ENCODE data around the gene MAGEB2. TPM values are rescaled to one million over a fixed set of nuclear protein-coding genes. Genes with fewer than 3 reads are reported as not detected.

MAGEB2 gene
- total RNA-seq, 1 donor from 2014 or later = not detected

- Mint-ChIP-seq H3K9me3 (no peaks in the 10 kb centered on the region), H3K27me3 (ENCODE audit: low read depth) (no peaks in the 10 kb centered on the region), H3K27ac (no peak overlapping the region), H3K4me3 (no peak overlapping the region), H3K4me1 (peaks cover 22% of the 10 kb centered on the region), H3K36me3 (no peaks in the 10 kb centered on the region)
- TF ChIP-seq, protein P1, sequence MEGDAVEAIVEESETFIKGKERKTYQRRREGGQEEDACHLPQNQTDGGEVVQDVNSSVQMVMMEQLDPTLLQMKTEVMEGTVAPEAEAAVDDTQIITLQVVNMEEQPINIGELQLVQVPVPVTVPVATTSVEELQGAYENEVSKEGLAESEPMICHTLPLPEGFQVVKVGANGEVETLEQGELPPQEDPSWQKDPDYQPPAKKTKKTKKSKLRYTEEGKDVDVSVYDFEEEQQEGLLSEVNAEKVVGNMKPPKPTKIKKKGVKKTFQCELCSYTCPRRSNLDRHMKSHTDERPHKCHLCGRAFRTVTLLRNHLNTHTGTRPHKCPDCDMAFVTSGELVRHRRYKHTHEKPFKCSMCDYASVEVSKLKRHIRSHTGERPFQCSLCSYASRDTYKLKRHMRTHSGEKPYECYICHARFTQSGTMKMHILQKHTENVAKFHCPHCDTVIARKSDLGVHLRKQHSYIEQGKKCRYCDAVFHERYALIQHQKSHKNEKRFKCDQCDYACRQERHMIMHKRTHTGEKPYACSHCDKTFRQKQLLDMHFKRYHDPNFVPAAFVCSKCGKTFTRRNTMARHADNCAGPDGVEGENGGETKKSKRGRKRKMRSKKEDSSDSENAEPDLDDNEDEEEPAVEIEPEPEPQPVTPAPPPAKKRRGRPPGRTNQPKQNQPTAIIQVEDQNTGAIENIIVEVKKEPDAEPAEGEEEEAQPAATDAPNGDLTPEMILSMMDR (IDR thresholded peaks at IDR 0.05; ENCODE audit: unreplicated experiment) = no peak
- DNase-seq (ENCODE audit: low spot score in 2 of 2, unreplicated experiment in 2 of 2) = no peak
Measured at GRCh38 chrX:30228526-30228925, 13.2 kb downstream of the MAGEB2 start.

- TF ChIP-seq, protein P1 (IDR thresholded peaks at IDR 0.05; ENCODE audit: unreplicated experiment) = no peak
- no peaks in the 10 kb centered on the region for H3K9me3 Mint-ChIP-seq
- DNase-seq (ENCODE audit: low spot score in 2 of 2, unreplicated experiment in 2 of 2) = no peak
- no peak within 1 kb of the TSS for H3K27ac Mint-ChIP-seq
- no peak within 1 kb of the TSS for H3K4me3 Mint-ChIP-seq
- peaks cover 2% of the 10 kb centered on the region for H3K36me3 Mint-ChIP-seq
- peaks cover 7% of the 10 kb centered on the region for H3K4me1 Mint-ChIP-seq
- no peaks in the 10 kb centered on the region for H3K27me3 Mint-ChIP-seq (ENCODE audit: low read depth)
Measured at GRCh38 chrX:30230395-30230794, 15.0 kb downstream of the MAGEB2 start, which contains the start of gene MAGEB3. Gene MAGEB3, plus strand, starts transcription at chrX:30230657. Its CDS starts 5,268 bp downstream, at chrX:30235925.

DNA sequence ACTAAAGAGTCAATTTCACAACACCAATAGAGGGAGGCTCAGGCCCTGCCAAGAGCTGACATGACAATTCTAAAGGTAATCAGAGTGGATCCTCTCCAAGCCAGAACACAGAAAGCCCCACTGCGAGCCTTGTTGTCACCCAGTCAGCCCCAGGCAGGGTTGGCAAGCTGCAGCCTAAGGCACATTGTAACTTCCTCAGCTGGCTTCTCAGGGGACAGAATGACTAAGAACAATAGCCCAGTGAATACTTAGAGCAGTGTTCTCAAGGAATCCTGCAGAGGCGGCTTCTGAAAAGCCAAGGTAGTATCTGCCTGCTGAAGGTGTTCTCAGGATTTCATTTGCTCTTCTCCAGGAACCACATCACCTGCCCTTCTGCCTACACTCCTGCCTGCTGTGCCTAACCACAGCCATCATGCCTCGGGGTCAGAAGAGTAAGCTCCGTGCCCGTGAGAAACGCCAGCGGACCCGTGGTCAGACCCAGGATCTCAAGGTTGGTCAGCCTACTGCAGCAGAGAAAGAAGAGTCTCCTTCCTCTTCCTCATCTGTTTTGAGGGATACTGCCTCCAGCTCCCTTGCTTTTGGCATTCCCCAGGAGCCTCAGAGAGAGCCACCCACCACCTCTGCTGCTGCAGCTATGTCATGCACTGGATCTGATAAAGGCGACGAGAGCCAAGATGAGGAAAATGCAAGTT, 26.5 kb downstream of the MAGEB2 start, which contains the start of gene MAGEB4:
Gene MAGEB4 (plus strand): TSS at position 277 of the 692 bp plus-strand sequence. CDS start 136 bp downstream, at position 413.
- TF ChIP-seq, protein P1 (IDR thresholded peaks at IDR 0.05; ENCODE audit: unreplicated experiment) = no peak
- Mint-ChIP-seq H3K27ac (no peak within 1 kb of the TSS), H3K4me1 (peaks cover 8% of the 10 kb centered on the region), H3K9me3 (peaks cover 7% of the 10 kb centered on the region), H3K36me3 (no peaks in the 10 kb centered on the region), H3K27me3 (ENCODE audit: low read depth) (no peaks in the 10 kb centered on the region), H3K4me3 (no peak within 1 kb of the TSS)
- DNase-seq (ENCODE audit: low spot score in 2 of 2, unreplicated experiment in 2 of 2) = no peak

GRCh38 chrX:30246769-30247489, 31.6 kb downstream of the MAGEB2 start, which contains the start of gene MAGEB1:
Gene MAGEB1, plus strand, starts transcription at chrX:30247146. Its CDS starts 3,348 bp downstream, at chrX:30250494.
- Mint-ChIP-seq H3K36me3 (no peaks in the 10 kb centered on the region), H3K27ac (no peak within 1 kb of the TSS), H3K4me3 (no peak within 1 kb of the TSS), H3K9me3 (peaks cover 10% of the 10 kb centered on the region), H3K27me3 (ENCODE audit: low read depth) (no peaks in the 10 kb centered on the region), H3K4me1 (peaks cover 8% of the 10 kb centered on the region)
- DNase-seq (ENCODE audit: low spot score in 2 of 2, unreplicated experiment in 2 of 2) = no peak
- TF ChIP-seq, protein P1 (IDR thresholded peaks at IDR 0.05; ENCODE audit: unreplicated experiment) = no peak

GRCh38 chrX:30248854-30249253, 33.5 kb downstream of the MAGEB2 start:
- H3K4me3 Mint-ChIP-seq = no peak overlapping the region
- H3K4me1 Mint-ChIP-seq = peaks cover 3% of the 10 kb centered on the region
- peaks cover 10% of the 10 kb centered on the region for H3K9me3 Mint-ChIP-seq
- no peak for DNase-seq (ENCODE audit: low spot score in 2 of 2, unreplicated experiment in 2 of 2)
- no peaks in the 10 kb centered on the region for H3K36me3 Mint-ChIP-seq
- H3K27me3 Mint-ChIP-seq (ENCODE audit: low read depth) = no peaks in the 10 kb centered on the region
- H3K27ac Mint-ChIP-seq = no peak overlapping the region
- TF ChIP-seq, protein P1 (IDR thresholded peaks at IDR 0.05; ENCODE audit: unreplicated experiment) = no peak

Measured in mesothelial cell of epicardium (in vitro differentiated cells).